MV-4-11 (cell line): ENCODE results near the gene MMP11.

Experiments used
- DNase-seq: peaks from one replicate; lab custom pipeline; 2025; lab: John Stamatoyannopoulos, UW

Gene MMP11

DNA sequence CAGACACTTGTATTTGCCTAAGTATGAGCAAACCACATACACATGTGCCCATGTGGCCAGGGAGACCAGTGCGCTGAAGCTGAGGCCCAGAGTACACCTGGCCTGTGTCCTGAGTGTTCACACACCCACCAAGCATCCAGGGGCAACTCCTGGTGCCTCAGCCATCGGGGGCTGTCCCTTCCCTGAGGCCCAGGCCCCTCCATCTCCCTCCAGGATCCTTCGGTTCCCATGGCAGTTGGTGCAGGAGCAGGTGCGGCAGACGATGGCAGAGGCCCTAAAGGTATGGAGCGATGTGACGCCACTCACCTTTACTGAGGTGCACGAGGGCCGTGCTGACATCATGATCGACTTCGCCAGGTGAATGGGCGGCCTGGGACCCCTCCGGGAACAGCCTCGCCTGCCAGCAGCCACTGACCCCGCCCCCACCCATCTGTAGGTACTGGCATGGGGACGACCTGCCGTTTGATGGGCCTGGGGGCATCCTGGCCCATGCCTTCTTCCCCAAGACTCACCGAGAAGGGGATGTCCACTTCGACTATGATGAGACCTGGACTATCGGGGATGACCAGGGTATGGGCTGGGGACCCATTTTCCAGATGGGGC, 7.6 kb downstream of the MMP11 start:
- no peak for DNase-seq

- no peak for DNase-seq
These were observed 8.4 kb downstream of the MMP11 start for GRCh38 chr22:23781065-23781464.

- no peak for DNase-seq
These were observed 9.0 kb downstream of the MMP11 start for GRCh38 chr22:23781511-23782183.

- no peak for DNase-seq
These were observed 9.6 kb downstream of the MMP11 start for GRCh38 chr22:23782252-23782651.

GRCh38 chr22:23782703-23783102, 10.1 kb downstream of the MMP11 start:
- DNase-seq: no peak

DNA sequence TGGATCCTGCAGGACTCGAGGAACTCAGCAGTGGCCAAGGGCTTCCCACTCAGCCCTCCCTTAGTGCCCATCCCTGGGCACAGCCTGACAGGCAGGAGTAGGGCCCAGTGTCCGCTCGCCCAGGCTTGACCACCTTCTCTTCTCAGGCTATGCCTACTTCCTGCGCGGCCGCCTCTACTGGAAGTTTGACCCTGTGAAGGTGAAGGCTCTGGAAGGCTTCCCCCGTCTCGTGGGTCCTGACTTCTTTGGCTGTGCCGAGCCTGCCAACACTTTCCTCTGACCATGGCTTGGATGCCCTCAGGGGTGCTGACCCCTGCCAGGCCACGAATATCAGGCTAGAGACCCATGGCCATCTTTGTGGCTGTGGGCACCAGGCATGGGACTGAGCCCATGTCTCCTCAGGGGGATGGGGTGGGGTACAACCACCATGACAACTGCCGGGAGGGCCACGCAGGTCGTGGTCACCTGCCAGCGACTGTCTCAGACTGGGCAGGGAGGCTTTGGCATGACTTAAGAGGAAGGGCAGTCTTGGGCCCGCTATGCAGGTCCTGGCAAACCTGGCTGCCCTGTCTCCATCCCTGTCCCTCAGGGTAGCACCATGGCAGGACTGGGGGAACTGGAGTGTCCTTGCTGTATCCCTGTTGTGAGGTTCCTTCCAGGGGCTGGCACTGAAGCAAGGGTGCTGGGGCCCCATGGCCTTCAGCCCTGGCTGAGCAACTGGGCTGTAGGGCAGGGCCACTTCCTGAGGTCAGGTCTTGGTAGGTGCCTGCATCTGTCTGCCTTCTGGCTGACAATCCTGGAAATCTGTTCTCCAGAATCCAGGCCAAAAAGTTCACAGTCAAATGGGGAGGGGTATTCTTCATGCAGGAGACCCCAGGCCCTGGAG, 10.9 kb downstream of the MMP11 start:
- no peak for DNase-seq

DNA sequence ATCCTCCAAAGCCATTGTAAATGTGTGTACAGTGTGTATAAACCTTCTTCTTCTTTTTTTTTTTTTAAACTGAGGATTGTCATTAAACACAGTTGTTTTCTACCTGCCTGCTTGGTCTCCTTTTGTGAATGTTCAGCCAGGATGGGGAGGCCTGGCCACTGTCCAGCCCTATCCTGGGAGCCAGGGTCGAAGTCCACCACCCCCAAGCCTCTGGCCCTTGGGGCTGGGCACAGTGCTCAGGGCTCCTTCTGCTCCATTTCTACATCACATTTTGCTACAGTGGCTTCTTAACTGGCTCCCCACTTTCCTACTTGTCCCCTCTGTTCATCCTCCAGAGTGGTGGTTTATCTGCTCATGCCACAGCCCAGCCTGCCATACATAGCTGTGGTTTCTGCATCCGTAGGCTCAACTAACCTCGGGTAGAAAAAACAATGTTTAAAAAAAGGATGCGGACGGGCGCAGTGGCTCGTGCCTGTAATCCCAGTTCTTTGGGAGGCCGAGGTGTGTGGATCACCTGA, 11.6 kb downstream of the MMP11 start:
- peak; percentile 76 for DNase-seq

DNA sequence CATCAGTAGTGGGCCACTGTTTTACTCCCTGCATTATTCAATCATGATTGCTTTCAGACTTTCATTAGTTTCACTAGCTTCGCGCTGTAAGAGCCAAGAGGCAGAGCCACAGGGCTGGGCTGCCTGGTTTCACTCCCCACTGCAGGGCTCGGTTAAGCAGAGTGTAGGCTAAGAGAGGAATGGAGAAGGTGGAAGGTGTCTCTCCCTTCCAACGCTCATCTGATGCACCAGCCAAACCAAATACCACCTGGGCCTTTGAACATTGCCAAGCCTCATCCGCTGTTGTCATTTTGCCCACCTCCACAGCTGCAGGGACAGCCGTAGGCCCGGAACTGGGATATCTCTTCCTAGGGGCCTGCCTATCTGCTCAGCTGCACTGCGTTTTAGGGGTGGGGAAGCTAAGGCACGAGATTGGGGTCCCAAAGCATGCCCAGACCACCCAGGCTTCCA, 13.6 kb downstream of the MMP11 start:
- DNase-seq: no peak

DNA sequence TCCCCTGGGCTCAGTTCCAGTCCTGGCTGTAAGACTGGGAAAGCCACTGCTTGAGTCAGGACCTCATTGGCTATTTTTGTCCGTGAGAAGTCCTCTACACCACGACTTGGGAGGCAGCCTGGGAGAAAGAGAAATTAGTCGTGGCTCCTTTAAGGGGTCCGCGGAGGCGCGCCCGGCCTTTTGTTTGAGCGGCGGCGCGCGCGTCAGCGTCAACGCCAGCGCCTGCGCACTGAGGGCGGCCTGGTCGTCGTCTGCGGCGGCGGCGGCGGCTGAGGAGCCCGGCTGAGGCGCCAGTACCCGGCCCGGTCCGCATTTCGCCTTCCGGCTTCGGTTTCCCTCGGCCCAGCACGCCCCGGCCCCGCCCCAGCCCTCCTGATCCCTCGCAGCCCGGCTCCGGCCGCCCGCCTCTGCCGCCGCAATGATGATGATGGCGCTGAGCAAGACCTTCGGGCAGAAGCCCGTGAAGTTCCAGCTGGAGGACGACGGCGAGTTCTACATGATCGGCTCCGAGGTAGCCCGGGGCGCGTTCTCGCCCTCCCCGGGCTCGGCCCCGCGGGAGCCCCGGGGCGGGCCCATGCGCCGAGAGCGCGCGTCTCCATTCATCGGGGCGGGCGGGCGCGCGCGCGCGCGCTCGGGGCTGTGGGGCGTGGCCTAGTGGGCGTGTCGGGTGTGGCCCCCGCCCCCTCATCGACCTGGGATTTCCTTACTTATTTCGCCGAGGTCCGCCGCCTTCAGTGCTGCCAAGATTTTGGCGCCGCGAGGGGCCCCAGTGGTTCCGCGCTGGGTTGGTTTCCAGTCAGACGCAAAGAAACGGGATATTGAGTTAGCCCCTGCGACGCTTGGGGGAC, 14.3 kb downstream of the MMP11 start, which contains the start of gene SMARCB1:
Gene SMARCB1 (plus strand): TSS at position 215 of the 848 bp plus-strand sequence. CDS start 204 bp downstream, at position 419.
- peak; percentile 79 for DNase-seq

DNA sequence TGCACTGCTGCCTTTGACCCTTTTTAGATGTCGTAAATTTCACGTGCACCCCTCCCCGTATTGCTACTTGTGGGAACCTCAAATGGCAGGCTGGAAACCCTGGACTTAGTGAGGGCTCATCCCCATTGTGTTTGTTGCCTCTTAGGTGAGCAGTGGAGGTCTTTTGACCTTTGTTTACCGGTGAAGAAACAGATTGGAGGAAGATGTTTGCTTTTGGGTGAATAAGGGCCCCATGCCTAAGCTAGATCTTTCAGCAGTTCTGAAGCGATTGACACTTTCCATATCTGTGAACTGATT, 14.9 kb downstream of the MMP11 start:
- no peak for DNase-seq

DNA sequence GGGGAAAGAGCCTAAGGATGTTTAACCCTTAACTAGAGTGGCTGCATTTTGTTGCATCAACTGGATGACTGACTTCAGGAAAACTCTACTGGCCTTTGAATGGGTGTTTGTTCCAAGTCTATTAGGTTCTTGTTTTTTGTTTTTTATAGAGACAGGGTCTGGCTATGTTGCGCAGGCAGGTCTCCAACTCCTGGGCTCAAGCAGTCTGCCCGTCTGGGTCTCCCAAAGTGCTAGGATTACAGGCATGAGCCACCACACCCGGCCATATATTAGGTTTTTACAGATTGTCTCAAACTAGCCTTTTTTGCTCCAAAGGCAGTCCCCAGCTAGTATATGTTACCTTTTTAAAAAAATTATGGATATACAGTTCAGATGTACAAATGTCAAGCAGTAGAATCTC, 15.3 kb downstream of the MMP11 start:
- no peak for DNase-seq

- DNase-seq: no peak
These were observed 16.5 kb downstream of the MMP11 start for GRCh38 chr22:23789121-23789520.

DNA sequence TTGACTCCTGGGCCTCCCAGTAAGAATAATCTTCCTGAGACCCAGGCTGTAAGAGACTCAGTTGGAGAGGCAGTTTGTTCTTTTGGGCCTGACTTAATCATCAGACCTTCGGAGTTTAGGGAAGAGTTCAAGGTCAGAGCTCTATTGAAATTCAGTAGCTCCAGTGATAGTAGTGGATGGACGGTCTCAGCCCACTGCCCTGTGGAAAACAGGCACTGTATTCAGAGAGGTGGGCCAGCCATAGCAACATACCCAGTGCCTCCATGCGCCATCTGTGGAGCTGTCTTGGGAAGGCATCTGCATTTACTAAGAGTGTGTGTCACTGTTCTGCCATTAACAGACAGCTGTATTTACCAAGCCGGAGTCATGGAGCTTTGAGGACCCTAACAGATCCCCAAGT, 17.0 kb downstream of the MMP11 start:
- DNase-seq: no peak

GRCh38 chr22:23790819-23791737, 18.4 kb downstream of the MMP11 start:
- DNase-seq: no peak

DNA sequence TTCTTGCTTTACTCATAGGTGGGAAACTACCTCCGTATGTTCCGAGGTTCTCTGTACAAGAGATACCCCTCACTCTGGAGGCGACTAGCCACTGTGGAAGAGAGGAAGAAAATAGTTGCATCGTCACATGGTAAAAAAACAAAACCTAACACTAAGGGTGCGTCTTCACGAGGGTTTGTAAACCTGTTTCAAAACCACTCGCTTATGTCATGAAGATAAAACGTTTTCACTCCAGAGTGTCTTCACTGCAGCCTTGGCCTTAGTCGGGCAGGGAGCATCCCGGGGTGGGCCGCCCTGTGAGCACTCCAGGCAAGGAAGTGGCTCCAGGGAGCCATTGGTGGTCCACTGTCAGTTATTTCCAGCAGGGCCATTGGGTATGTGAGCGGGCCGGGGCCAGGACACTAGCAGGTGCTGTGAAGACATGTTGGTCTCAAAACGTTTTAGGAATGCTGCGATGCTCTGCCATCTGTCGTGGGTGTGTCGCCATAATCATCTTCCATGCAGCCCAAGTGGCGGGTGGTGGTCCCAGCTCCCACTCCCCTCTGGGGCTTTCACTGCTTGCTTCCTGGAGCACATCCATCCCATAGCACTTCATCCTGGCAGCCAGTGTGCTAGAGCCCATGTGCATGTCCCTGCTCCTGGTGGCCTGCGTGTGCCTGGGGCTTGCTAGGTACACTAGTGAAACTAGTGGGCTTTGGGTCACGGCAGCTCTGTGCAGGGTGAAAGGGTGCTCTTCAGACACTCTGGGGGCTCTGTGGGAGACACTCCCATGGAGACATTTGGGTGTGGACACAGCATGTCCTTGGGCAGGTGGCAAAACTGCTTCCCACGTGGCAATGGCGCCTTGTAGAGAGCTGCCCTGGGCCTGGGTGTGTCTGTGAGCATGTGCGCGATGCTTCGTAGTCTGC, 19.3 kb downstream of the MMP11 start:
- DNase-seq: no peak

DNA sequence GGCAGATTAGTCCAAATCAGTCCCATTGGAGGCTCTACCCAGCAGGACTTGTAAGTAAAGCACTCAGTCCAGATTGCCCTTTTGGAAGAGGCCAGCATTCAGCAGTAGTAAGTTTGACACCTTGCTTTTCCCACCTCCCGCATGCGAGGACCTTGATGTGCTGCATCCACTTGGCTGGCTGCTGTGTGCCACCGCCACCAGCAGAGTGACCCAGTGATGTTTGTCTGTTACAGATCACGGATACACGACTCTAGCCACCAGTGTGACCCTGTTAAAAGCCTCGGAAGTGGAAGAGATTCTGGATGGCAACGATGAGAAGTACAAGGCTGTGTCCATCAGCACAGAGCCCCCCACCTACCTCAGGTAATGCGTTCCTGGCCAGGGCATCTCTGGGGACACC, 20.7 kb downstream of the MMP11 start:
- DNase-seq: no peak

DNA sequence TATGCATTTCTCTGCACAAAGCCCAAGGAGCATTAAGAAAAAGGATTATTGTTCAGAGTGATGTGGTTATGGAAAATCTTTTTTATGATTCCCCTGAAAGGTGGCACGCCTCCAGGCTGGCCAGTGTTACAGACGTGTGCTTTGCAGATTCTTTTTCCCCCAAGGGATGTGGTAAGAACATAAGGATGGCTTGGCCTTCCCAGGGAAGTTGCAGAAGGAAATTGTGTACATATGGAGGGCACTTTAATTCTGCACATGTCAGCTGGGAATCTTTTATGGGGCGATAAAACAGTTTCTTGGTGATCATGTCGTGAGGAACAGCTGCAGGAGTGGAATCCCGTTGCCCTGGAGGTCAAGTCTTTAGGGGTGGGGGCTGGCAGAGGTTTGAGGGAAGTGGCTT, 23.8 kb downstream of the MMP11 start:
- DNase-seq: no peak

DNA sequence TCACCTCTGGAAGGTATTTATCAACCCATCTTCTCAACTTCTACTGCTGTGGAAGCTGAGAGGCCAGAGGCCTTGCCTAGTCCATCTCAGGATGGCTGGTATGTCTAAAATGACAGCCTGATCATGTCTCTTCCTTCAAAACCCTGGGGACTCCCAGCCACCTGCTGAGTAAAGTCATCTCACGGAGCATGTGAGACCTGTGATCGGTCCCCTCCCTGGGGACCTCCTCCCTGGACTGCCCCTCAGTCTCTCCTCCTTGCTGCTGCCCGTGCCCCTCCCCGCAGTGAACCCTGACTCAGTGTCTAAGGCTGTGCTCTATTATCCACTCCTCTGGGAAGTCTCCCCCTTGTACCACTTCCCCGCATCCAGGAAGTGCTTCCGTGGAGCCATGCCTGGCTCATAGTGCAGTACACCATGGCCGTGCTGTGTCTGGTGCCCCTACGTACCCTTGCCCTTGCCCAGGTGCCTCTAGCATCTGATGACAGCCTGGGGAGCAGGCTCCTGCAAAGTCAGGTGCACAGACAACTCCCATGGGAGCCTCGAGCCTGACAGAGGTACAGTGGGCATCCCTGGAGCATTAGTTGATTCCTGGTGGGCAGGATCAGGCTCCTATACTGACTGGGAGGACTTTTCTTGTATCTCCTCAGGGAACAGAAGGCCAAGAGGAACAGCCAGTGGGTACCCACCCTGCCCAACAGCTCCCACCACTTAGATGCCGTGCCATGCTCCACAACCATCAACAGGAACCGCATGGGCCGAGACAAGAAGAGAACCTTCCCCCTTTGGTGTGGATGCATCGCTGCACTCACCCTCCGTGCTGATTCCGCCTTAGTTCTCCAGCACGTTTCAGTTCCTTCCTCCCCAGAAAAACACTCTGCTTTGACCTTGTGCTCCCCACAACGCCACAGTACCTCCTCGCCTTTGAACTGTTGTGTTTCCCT, 27.9 kb downstream of the MMP11 start:
- no peak for DNase-seq
